Gastroesophageal sphincter (tissue), 3 donors: ENCODE measurements around the gene PCNX3.

Experiments used
- CTCF ChIP-seq, 4 experiments: fragments of 200-600 bp in 2 of 4; fragments of 450-650 bp in 2 of 4; sonication (generic) in 1 of 4; IDR thresholded peaks; one replicate each; pipeline ENCODE4 v1.5.1; 2017 to 2019; ENCODE audit warnings: antibody characterized with exemption in 4 of 4, mild to moderate bottlenecking in 2 of 4, moderate library complexity in 2 of 4
- EP300 ChIP-seq: sonication (generic); formaldehyde crosslinking; IDR thresholded peaks from one replicate; pipeline ENCODE4 v1.6.1; 2017; ENCODE audit warnings: antibody characterized with exemption, mild to moderate bottlenecking
- POLR2A ChIP-seq, 2 donors: fragments of 450-650 bp; IDR thresholded peaks; one replicate each; pipeline ENCODE4 v1.6.1; 2017; ENCODE audit warnings: antibody characterized with exemption in 2 of 2, mild to moderate bottlenecking in 2 of 2, moderate library complexity in 1 of 2
- POLR2AphosphoS5 ChIP-seq: sonication (generic); formaldehyde crosslinking; IDR thresholded peaks from one replicate; pipeline ENCODE4 v1.6.1; 2017; ENCODE audit warnings: antibody characterized with exemption

- TF ChIP-seq POLR2AphosphoS5: no peak
- TF ChIP-seq POLR2A (IDR thresholded peaks at IDR 0.05): no peak
- TF ChIP-seq CTCF (IDR thresholded peaks at IDR 0.05): no peak
- no peak for TF ChIP-seq EP300
Observed at GRCh38 chr11:65644837-65645236, 29.3 kb downstream of the PCNX3 start.
